HG03025 (cell line): ENCODE measurements around the gene KRTAP4-2.
"Not testable (repeated sequence)": the region's sequence is repeated elsewhere in the genome, so short reads cannot be mapped to it uniquely, and the experiment has no call there.

ENCODE experiments used
- ATAC-seq: cut with Tn5 transposase; IDR thresholded peaks from one replicate; pipeline ENCODE4 v1.9.1; 2021; ENCODE audit warnings: mild to moderate bottlenecking, moderate library complexity; ENCODE audit not compliant: unreplicated experiment, low FRiP score

KRTAP4-2 gene

GRCh38 chr17:41177727-41178271 is at the start of gene KRTAP4-2:
Gene KRTAP4-2 (minus strand): TSS chr17:41178221. CDS start chr17:41178164, 57 bp downstream.
- ATAC-seq: no peak

- ATAC-seq: not testable (repeated sequence)
Observed at GRCh38 chr17:41226598-41227095, 48.6 kb upstream of the KRTAP4-2 start, which contains the start of gene KRTAP9-2. Gene KRTAP9-2 (plus strand): TSS chr17:41226648. CDS start chr17:41226655, 7 bp downstream.

GRCh38 chr17:41226051-41226450 is 48.0 kb upstream of the KRTAP4-2 start:
- no peak for ATAC-seq

GRCh38 chr17:41223821-41224220 is 45.8 kb upstream of the KRTAP4-2 start:
- ATAC-seq: no peak

GRCh38 chr17:41215681-41216080 is 37.7 kb upstream of the KRTAP4-2 start:
- ATAC-seq: no peak

GRCh38 chr17:41212524-41213169 is 34.6 kb upstream of the KRTAP4-2 start:
- ATAC-seq: no peak

GRCh38 chr17:41211845-41212466 is 33.9 kb upstream of the KRTAP4-2 start:
- no peak for ATAC-seq

- no peak for ATAC-seq
Observed at GRCh38 chr17:41199421-41200078, 21.5 kb upstream of the KRTAP4-2 start.

GRCh38 chr17:41196068-41196467 is 18.0 kb upstream of the KRTAP4-2 start:
- ATAC-seq: no peak

- ATAC-seq: no peak
Observed at GRCh38 chr17:41190328-41190727, 12.3 kb upstream of the KRTAP4-2 start.

GRCh38 chr17:41189837-41190318 is 11.9 kb upstream of the KRTAP4-2 start, which contains the start of gene KRTAP9-1:
Gene KRTAP9-1 (plus strand): TSS chr17:41189887. CDS start chr17:41189887, 0 bp downstream.
- ATAC-seq: not testable (repeated sequence)

GRCh38 chr17:41186872-41187271 is 8.9 kb upstream of the KRTAP4-2 start:
- ATAC-seq: no peak

GRCh38 chr17:41185001-41185400 is 7.0 kb upstream of the KRTAP4-2 start:
- no peak for ATAC-seq

- ATAC-seq: no peak
Observed at GRCh38 chr17:41184480-41184961, 6.5 kb upstream of the KRTAP4-2 start, which contains the start of gene KRTAP4-1. Gene KRTAP4-1 (minus strand): TSS chr17:41184911. CDS start chr17:41184854, 57 bp downstream.

- no peak for ATAC-seq
Observed at GRCh38 chr17:41178843-41179616, 1.0 kb upstream of the KRTAP4-2 start.

- no peak for ATAC-seq
Observed at GRCh38 chr17:41178341-41178740, 320 bp upstream of the KRTAP4-2 start.

- ATAC-seq: no peak
Observed at GRCh38 chr17:41176744-41177387, 1.2 kb downstream of the KRTAP4-2 start.

GRCh38 chr17:41171886-41172285 is 6.1 kb downstream of the KRTAP4-2 start:
- ATAC-seq: no peak

- no peak for ATAC-seq
Observed at GRCh38 chr17:41168121-41168520, 9.9 kb downstream of the KRTAP4-2 start, which contains the start of gene KRTAP4-3. Gene KRTAP4-3 (minus strand): TSS chr17:41168221. CDS start chr17:41168172, 49 bp downstream.
